Measurements from ENCODE around the gene CTSA.

DNA sequence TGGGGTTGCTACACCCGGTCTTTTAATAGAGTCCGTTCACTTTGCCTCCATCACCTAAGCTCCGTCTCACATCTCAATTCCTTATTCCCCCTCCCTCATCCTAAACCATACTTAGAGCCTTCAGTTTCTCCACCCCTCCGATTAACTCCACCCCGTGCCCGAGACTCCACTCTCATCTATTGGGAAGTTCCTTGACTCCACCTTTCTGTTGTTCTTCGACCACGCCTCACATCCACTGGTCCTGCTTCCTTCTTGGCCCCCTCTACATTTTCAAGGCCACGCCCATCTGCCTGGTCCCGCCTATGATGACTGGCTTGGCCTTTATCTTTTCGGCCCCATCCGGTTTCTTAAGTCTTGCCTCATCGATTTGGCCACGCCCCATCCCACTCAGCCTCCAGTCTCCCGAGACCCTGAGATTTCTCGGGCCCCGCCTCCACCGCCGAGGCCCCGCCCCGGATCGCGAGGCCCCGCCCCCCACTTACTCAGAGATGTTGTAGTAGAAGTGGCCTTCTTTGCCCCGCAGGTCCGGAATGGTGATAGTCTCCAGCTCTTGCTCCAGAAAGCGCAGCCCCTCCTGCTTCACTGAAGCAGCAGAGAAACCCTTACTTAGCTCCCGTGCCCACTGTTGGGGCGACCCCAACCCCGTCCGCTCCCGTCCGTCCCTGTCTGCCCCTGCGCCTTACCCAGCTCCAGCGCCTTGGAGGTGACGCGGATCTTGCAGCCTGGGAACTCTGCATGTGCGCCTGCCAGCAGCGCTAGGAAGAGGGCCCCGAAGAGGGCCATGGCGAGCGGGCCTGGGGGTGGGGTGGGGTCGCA, 19.7 kb downstream of the CTSA start:
- TF ChIP-seq, protein P1, sequence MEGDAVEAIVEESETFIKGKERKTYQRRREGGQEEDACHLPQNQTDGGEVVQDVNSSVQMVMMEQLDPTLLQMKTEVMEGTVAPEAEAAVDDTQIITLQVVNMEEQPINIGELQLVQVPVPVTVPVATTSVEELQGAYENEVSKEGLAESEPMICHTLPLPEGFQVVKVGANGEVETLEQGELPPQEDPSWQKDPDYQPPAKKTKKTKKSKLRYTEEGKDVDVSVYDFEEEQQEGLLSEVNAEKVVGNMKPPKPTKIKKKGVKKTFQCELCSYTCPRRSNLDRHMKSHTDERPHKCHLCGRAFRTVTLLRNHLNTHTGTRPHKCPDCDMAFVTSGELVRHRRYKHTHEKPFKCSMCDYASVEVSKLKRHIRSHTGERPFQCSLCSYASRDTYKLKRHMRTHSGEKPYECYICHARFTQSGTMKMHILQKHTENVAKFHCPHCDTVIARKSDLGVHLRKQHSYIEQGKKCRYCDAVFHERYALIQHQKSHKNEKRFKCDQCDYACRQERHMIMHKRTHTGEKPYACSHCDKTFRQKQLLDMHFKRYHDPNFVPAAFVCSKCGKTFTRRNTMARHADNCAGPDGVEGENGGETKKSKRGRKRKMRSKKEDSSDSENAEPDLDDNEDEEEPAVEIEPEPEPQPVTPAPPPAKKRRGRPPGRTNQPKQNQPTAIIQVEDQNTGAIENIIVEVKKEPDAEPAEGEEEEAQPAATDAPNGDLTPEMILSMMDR (IDR thresholded peaks at IDR 0.05; ENCODE audit: insufficient read depth, low read depth, low read length) = no peak
- TF ChIP-seq EZH2 (IDR thresholded peaks at IDR 0.05; ENCODE audit: insufficient read depth, low read length) = no peak

Measured in astrocyte (in vitro differentiated cells and primary cell).